AG04449 (cell line): Measurements from ENCODE around the gene UBTF.

Experiments used
- CTCF ChIA-PET: fragments of 350-600 bp; formaldehyde crosslinking; extraction: SDS; loops from one replicate; lab custom pipeline; 2021; ENCODE audit warnings: antibody characterized with exemption; lab: Yijun Ruan, JAX
- POLR2A ChIA-PET: fragments of 400-600, 350-600 bp; formaldehyde crosslinking; extraction: SDS; loops from one replicate; lab custom pipeline; 2020; ENCODE audit warnings: antibody characterized with exemption, inconsistent platforms; lab: Yijun Ruan, JAX
- DNase-seq: peaks from one replicate; pipeline ENCODE4 v3.0.0-alpha.2; 2010; ENCODE audit warnings: low read depth, low spot score
- H3K4me3 ChIP-seq: 2 replicates; pipeline ENCODE4 v1.5.1; 2011; ENCODE audit warnings: low read depth, mild to moderate bottlenecking, control low read depth, low read length
- TF ChIP-seq, protein P1 (sequence below): IDR thresholded peaks from one replicate; pipeline ENCODE4 v1.5.1; 2011; ENCODE audit warnings: mild to moderate bottlenecking, moderate library complexity, low read length, control low read depth, inconsistent platforms; ENCODE audit not compliant: insufficient read depth; ENCODE audit errors: missing control alignments

The UBTF gene

DNA sequence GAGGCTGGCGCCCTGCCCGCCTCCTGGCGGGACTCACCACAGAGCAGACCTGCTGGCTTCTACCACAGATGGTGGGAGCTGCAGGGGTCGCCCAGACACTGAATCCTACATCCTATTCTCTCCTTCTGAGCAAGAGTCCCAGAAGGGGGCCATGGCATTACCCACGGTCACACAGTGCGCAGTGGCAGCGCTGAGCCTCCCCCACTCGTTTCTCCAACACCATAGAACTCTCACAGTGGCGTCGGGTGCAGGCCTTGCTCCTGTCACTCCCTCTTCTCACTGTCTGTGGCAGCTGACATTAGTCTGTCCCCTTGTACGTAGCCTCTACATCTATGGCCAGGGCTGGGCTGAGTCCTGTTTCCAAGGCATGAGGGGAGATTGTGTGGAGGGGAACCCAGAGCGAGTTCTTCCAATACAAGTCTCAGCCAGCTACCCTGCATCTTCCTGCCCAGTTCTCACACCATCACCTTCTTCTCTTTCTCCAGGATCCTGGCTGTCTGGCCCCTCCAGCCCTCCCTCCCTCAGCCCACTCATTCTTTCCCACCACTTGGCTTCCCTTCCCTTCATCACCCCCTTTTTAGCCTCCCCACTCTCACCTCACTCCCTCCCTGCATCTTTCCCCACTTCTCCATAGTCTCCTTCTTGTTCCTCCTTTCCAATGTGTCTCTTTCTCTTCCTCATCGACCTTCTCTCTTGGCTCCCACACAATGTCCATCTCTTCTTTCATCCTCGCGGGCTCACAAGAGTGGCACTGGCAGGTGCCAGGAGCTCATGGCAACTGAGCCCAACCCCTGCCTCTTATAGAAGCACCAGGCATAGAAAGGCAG lies 5.9 kb downstream of the UBTF start:
- H3K4me3 ChIP-seq: no peak overlapping the region
- ChIA-PET POLR2A (no interaction called here), CTCF (interaction anchor here (1.1 to 7.2 kb wide), 3 partner anchors 11 to 119 kb away, joined by 3 to 130 read pairs (median 72); partner anchors contain the start of gene SLC25A39)
- TF ChIP-seq, protein P1, sequence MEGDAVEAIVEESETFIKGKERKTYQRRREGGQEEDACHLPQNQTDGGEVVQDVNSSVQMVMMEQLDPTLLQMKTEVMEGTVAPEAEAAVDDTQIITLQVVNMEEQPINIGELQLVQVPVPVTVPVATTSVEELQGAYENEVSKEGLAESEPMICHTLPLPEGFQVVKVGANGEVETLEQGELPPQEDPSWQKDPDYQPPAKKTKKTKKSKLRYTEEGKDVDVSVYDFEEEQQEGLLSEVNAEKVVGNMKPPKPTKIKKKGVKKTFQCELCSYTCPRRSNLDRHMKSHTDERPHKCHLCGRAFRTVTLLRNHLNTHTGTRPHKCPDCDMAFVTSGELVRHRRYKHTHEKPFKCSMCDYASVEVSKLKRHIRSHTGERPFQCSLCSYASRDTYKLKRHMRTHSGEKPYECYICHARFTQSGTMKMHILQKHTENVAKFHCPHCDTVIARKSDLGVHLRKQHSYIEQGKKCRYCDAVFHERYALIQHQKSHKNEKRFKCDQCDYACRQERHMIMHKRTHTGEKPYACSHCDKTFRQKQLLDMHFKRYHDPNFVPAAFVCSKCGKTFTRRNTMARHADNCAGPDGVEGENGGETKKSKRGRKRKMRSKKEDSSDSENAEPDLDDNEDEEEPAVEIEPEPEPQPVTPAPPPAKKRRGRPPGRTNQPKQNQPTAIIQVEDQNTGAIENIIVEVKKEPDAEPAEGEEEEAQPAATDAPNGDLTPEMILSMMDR: no peak
- DNase-seq: no peak

DNA sequence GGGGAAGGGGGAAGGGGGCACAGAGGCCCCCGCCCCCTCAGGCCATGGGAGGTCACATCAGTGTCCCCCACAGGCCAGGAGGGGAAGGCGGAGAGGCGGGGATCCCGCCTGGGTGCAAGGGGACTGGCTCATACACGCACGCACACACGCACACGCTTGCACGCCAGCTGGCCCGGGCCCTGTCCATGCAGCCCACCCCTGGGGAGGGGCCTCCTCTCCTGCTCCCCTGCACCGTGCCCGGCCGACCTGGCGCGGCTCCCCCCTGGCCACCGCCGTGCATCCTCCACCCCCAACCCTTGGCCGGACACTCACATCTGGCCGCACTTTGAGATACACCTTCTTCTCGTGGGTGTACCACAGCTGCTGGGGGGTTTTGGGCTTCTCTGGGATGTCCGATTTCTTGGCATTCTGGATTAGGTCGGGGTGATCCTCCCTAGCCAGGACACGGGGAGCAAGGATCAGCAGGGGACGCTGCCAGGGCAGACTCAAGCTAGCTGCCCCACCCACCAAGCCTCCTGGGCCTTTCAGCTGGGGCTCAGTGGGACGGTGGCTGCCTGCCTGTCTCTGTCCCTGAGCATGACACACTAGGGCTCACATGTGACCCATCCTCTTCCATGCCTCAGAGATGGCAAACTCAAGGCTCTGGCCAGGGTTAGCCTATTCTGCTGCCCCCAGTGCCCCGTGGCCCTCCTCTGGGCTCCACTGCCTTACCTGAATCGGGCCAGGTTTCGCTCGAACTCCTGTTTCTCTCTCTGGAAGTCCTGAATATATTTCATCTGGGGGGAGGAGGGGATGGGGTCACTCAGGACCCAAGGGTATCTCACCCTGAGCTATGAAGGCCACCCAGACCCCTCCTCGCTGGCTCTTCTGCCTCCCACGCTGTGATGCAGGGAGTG lies 6.7 kb downstream of the UBTF start:
- POLR2A ChIA-PET: interaction anchor here (0.5 kb wide), 1 partner anchor 300 kb away, joined by 3 read pairs; no protein-coding TSS in a partner anchor
- CTCF ChIA-PET: interaction anchor here (1.6 to 7.2 kb wide), 3 partner anchors 10 to 133 kb away, joined by 5 to 130 read pairs (median 72); partner anchors contain the start of gene GRN
- no peak overlapping the region for H3K4me3 ChIP-seq
- no peak for DNase-seq
- TF ChIP-seq, protein P1: no peak

DNA sequence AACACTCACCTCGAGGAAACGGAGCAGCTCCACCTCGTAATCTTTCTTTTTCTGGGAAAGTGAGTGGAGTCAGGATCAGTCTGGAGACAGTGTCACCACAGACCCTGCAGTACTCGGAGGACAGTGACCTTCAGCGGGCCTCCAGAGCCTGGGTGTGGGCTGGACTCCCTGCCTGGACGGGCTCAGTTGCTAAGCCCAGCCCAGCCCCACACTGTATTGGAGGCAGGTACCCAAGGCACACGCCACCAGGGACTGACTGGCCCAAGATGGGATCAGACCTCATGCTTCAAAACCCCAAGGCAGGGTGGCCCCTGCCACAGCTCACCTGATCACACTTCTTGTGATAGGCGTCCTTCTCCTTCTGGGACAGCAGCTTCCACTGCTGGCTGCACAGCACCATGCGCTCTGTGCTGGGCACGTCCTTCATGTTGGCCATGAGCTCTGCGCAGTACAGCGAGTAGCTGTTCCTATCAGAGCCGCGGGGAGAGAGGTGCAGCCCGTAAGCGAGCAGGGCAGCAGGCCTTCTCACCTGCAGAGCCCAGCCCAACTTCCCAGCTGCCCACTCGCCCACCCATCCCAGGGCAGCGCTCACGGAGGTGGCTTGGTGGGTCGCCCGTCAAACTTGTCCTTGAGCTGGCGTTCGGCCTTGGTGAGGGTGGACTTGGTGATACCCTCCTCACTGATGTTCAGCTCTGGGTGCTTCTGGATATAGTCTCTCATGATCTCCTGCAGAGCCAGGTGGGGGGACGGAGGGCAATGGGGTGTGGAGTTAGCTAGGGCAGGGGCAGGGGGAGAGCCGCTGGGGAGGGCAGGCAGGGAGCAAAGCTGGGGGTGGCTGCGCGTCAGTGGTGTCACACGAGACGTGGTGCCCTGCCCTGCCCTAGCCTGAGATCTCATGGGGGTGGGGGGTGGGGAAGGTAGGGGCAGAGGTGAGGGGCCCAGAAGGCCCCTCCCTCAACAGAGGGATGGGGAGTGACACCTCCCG lies 7.9 kb downstream of the UBTF start:
- no peak overlapping the region for H3K4me3 ChIP-seq
- TF ChIP-seq, protein P1: no peak
- no peak for DNase-seq
- ChIA-PET CTCF (interaction anchor here (1.1 to 7.2 kb wide), 13 partner anchors 9 to 397 kb away, joined by 3 to 130 read pairs (median 21); partner anchors contain the start of genes GRN, SLC25A39, TMUB2 and UBTF), POLR2A (interaction anchor here (0.8 to 0.9 kb wide), 2 partner anchors 25 to 139 kb away, joined by 3 read pairs; partner anchors contain the start of gene TMUB2)

DNA sequence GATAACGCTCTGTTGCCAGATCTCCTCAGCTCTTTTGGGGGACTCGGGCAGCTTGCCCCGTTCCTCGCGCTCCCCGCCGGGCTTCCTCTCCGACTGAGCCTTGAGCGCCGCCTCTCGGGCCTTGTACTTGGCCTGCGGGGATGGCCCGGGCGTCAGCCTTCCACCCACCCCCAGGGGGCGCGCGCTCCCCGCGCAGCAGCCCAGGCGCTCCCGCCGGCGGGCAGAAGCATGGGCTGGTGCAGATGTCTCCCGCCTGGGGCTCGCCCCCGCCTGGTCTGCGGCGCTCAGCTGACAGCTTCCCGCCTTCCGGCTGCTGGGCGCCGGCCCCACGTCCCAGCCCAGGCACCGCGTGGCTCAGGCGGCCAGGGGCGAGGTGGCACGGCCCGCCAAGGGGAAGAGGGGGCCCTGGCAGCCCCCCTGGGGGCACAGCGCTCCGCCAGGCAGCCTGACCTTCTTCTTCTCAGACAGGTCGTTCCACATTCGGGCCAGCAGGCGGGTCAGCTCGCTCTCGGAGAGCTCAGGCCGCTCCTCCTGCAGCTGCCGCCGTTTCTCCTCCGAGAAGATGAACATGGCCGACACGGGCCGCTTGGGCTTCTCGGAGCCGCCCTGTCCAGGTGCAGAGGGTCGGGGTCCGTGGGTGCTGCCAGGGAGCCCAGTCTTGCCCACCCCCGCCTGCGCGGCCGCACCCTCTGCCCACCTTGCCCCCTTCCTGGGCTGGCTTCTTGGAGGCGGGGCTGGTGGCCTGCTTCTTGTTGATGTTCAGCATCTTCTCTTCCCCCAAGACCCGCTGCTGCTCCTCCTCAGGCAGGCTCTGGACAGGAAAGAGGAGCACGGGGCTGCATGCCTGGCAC lies 8.9 kb downstream of the UBTF start:
- no peak overlapping the region for H3K4me3 ChIP-seq
- CTCF ChIA-PET: interaction anchor here (0.6 to 7.2 kb wide), 37 partner anchors 8 to 398 kb away, joined by 3 to 130 read pairs (median 6); partner anchors contain the start of genes GRN, ITGA2B, SLC25A39 and TMUB2
- DNase-seq: no peak
- TF ChIP-seq, protein P1: peak; percentile 100
- POLR2A ChIA-PET: interaction anchor here (0.6 to 1.9 kb wide), 6 partner anchors 9 to 140 kb away, joined by 3 to 7 read pairs (median 4); partner anchors contain the start of genes GRN, TMUB2 and UBTF
